Fibroblast of lung (primary cell): ENCODE measurements around the gene COCH. TPM values are rescaled to one million over a fixed set of nuclear protein-coding genes. Genes with fewer than 3 reads are reported as not detected.

Experiments
- DNase-seq, 2 donors: peaks; one replicate each; pipeline versions ENCODE4 v3.0.0 to v3.0.0-alpha.2; 2010; ENCODE audit warnings: low read depth in 2 of 2
- H2AFZ ChIP-seq: 2 replicates; pipeline ENCODE4 v1.5.1; 2012; ENCODE audit warnings: low read length, control low read depth, inconsistent platforms
- H3K27ac ChIP-seq: 2 replicates; pipeline ENCODE4 v1.5.1; 2011; ENCODE audit warnings: low read length, control low read depth; ENCODE audit not compliant: insufficient read depth
- H3K27me3 ChIP-seq: 2 replicates; pipeline ENCODE4 v1.5.1; 2011; ENCODE audit warnings: mild to moderate bottlenecking, low read length; ENCODE audit not compliant: control insufficient read depth, insufficient read depth
- H3K36me3 ChIP-seq: 2 replicates; pipeline ENCODE4 v1.5.1; 2011; ENCODE audit warnings: low read length; ENCODE audit not compliant: control insufficient read depth, insufficient read depth
- H3K4me1 ChIP-seq: 2 replicates; pipeline ENCODE4 v1.5.1; 2011; ENCODE audit warnings: low read length; ENCODE audit not compliant: control insufficient read depth, insufficient read depth; ENCODE audit errors: extremely low read depth
- H3K4me2 ChIP-seq: 2 replicates; pipeline ENCODE4 v1.5.1; 2011; ENCODE audit warnings: low read length, control low read depth; ENCODE audit not compliant: insufficient read depth; ENCODE audit errors: extremely low read depth
- H3K4me3 ChIP-seq, 4 experiments: fragments of 200-600 bp in 1 of 4; sonication (generic) in 1 of 4; replicated peaks in 1 of 4; 2 replicates each; pipeline ENCODE4 v1.5.1; 2011 to 2016; ENCODE audit warnings: low read length in 4 of 4, low read depth in 3 of 4, mild to moderate bottlenecking in 3 of 4, control low read depth in 2 of 4, inconsistent platforms in 1 of 4, mixed read lengths in 1 of 4; ENCODE audit not compliant: insufficient read depth in 1 of 4; ENCODE audit errors: control extremely low read depth in 1 of 4
- H3K79me2 ChIP-seq: 2 replicates; pipeline ENCODE4 v1.5.1; 2012; ENCODE audit warnings: mild to moderate bottlenecking, low read length, inconsistent platforms; ENCODE audit not compliant: control insufficient read depth, insufficient read depth
- H3K9ac ChIP-seq: 2 replicates; pipeline ENCODE4 v1.5.1; 2011; ENCODE audit warnings: mild to moderate bottlenecking, low read length, control low read depth; ENCODE audit not compliant: insufficient read depth
- H3K9me3 ChIP-seq: 2 replicates; pipeline ENCODE4 v1.5.1; 2012; ENCODE audit warnings: low read depth, low read length; ENCODE audit not compliant: control insufficient read depth, insufficient read depth
- H4K20me1 ChIP-seq: 2 replicates; pipeline ENCODE4 v1.5.1; 2011; ENCODE audit warnings: low read length; ENCODE audit not compliant: control insufficient read depth, insufficient read depth; ENCODE audit errors: extremely low read depth
- CTCF ChIP-seq, 2 donors: IDR thresholded peaks in 1 of 2; conservative IDR thresholded peaks in 1 of 2; 1 replicate in 1 of 2; 2 replicates in 1 of 2; pipeline ENCODE4 v1.5.1; 2011 to 2012; ENCODE audit warnings: low read length in 2 of 2, control low read depth in 1 of 2, inconsistent platforms in 1 of 2, low read depth in 1 of 2, mild to moderate bottlenecking in 1 of 2
- EZH2 ChIP-seq: IDR thresholded peaks from 2 replicates; pipeline ENCODE4 v1.5.1; 2012; ENCODE audit warnings: low read length, control low read depth, mild to moderate bottlenecking; ENCODE audit errors: missing control alignments
- polyA plus RNA-seq, 2 donors: library from polyadenylated mRNA; depleted of rRNA in 1 of 2; stranded (reverse) in 1 of 2; unstranded in 1 of 2; fragments of >200 nt; gene quantifications; 2 replicates each; pipeline ENCODE4 v1.2.1, GENCODE V29; 2011 to 2012; ENCODE audit warnings: missing spikeins in 1 of 2
- total RNA-seq: library from RNA; depleted of rRNA; stranded (reverse); fragments of >200 nt; gene quantifications from 2 replicates; pipeline ENCODE4 v1.2.1, GENCODE V29; 2014

The COCH gene
- total and polyA plus RNA-seq, 2 donors (not counting 1 experiment from before 2014, with no cell fraction given) = 0.33 to 0.72 TPM

- Histone ChIP-seq H3K27me3 (no peaks in the 10 kb centered on the region), H4K20me1 (no peaks in the 10 kb centered on the region), H3K4me1 (no peaks in the 10 kb centered on the region), H3K27ac (no peak overlapping the region), H3K4me3 (no peak overlapping the region), H3K79me2 (no peaks in the 10 kb centered on the region), H2AFZ (no peak overlapping the region), H3K9me3 (no peaks in the 10 kb centered on the region), H3K4me2 (no peak overlapping the region), H3K9ac (no peak overlapping the region), H3K36me3 (no peaks in the 10 kb centered on the region)
- DNase-seq = no peak
- TF ChIP-seq EZH2 = no peak
- no peak for TF ChIP-seq CTCF (conservative IDR thresholded peaks at IDR 0.05 in 1 of 2, IDR thresholded peaks at IDR 0.05 in 1 of 2; ENCODE audit: low read depth in 1 of 2, low read length in 2 of 2)
Measured at GRCh38 chr14:30849983-30850382, 24.4 kb upstream of the COCH start.

- Histone ChIP-seq H3K27ac (no peak overlapping the region), H3K27me3 (no peaks in the 10 kb centered on the region), H3K79me2 (no peaks in the 10 kb centered on the region), H3K4me1 (no peaks in the 10 kb centered on the region), H3K4me2 (no peak overlapping the region), H3K36me3 (no peaks in the 10 kb centered on the region), H2AFZ (no peak overlapping the region), H3K9ac (no peak overlapping the region), H3K9me3 (no peaks in the 10 kb centered on the region), H4K20me1 (no peaks in the 10 kb centered on the region), H3K4me3 (no peak overlapping the region)
- DNase-seq = no peak
- TF ChIP-seq CTCF (conservative IDR thresholded peaks at IDR 0.05 in 1 of 2, IDR thresholded peaks at IDR 0.05 in 1 of 2; ENCODE audit: low read depth in 1 of 2, low read length in 2 of 2) = no peak
- no peak for TF ChIP-seq EZH2
Measured at GRCh38 chr14:30853946-30854345, 20.4 kb upstream of the COCH start.

- H3K4me2 ChIP-seq = no peak overlapping the region
- no peak for DNase-seq
- H2AFZ ChIP-seq = no peak overlapping the region
- H3K9ac ChIP-seq = no peak overlapping the region
- no peaks in the 10 kb centered on the region for H3K27me3 ChIP-seq
- H3K4me1 ChIP-seq = no peaks in the 10 kb centered on the region
- no peak overlapping the region for H3K27ac ChIP-seq
- H3K36me3 ChIP-seq = no peaks in the 10 kb centered on the region
- TF ChIP-seq EZH2 (no peak), CTCF (conservative IDR thresholded peaks at IDR 0.05 in 1 of 2, IDR thresholded peaks at IDR 0.05 in 1 of 2; ENCODE audit: low read depth in 1 of 2, low read length in 2 of 2) (no peak)
- H3K4me3 ChIP-seq = no peak overlapping the region
- H4K20me1 ChIP-seq = no peaks in the 10 kb centered on the region
- H3K79me2 ChIP-seq = no peaks in the 10 kb centered on the region
- no peaks in the 10 kb centered on the region for H3K9me3 ChIP-seq
Measured at GRCh38 chr14:30854492-30854891, 19.9 kb upstream of the COCH start.
